ENCODE data around the gene HGFAC.

The HGFAC gene

DNA sequence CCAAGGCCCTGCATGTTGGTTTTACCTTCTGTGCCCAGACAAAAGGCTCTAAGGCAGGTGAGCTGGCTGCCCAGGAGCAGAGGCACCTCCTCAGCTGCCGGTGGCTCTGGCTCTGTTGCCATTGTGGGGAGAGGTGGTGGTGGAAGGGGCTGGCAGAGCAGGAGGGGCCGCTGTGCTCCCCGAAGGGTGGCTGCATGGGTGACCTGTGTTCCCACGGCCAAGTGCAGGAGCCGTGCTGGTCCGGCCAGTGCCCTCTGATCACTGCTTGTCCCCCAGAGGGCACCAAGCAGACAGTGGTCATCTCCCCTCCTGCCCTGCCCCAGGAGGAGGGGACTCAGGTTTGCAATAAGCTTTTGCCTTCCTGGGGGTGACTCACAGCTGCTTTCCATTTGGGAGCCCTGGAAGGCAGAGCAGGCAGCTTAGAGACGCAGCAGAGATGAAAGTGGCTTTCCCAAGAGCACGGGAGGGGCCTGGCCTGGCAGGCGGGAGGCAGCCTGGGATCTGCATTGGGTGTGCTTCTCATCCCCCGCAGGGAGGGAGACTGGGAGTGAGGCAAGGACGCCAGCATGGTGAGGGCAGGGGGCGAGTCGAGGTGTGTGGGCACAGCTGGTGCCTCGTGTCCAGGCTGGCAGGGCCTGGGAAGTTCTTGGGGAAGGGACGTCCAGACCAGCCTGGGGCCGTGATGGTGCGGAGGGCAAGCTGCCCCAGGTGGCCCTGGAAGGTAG is 50.1 kb downstream of the HGFAC start:
- no peak for DNase-seq

DNA sequence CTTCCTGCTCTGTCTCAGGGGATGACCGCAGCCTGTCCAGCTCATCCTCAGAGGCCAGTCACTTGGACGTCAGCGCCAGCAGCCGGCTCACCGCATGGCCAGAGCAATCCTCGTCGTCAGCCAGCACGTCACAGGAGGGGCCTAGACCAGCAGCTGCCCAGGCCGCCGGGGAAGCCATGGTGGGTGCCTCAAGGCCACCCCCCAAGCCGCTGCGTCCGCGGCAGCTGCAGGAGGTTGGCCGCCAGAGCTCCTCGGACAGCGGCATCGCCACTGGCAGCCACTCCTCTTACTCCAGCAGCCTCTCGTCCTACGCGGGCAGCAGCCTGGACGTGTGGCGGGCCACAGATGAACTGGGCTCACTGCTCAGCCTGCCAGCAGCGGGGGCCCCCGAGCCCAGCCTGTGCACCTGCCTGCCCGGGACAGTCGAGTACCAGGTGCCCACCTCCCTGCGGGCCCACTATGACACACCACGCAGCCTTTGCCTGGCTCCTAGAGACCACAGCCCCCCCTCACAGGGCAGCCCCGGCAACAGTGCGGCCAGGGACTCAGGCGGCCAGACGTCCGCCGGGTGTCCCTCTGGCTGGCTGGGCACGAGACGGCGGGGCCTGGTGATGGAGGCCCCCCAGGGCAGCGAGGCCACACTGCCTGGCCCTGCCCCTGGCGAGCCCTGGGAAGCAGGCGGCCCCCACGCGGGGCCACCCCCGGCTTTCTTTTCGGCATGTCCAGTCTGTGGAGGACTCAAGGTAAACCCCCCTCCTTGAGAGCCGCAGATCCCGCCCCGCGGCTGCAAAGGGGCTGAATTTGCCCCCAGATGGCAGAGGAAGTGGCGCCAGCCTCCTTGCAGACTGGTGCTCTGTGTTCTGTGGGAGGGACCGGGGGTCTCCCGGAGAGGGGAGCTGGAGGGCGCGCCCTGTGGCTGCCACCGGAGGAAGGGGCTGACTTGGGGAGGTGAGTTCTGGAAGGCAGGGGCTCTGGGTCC is 51.3 kb downstream of the HGFAC start:
- DNase-seq = no peak

DNA sequence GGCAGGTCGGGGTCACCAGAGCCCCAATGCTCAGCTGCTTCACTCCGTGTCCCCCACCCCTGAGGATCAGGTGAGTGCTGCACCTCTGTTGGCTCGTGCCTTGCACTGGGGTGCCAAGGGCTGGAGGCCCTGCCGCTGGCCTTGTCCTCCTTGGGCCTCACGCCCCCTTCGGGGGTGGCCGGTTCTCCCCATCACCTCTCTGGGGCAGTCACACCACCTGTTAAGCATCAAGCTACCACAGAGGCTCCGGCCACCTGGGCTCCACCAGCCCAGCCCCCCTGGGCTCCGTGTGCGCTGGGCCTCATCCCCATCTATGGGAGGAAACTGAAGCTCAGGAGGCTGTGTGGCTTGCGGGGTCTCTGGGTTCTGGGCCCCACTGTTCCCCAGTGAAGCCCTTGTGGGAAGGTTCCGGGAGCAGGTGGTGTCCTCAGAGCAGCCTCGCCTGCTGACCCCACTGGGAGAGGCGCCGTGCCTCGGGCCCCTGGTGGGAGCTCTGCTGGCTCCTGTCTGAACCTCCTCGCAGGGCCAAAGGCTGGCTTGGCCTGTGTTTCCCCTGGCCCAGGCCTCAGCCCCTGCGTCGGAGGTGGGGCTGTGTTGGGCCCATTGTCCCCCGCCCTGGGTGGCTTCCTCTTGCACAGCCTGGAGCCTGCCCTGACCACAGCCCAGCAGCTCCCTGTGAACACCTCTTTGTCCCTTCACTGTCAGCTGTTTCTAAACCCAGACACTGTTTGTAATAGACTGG is 52.1 kb downstream of the HGFAC start:
- DNase-seq = no peak

DNA sequence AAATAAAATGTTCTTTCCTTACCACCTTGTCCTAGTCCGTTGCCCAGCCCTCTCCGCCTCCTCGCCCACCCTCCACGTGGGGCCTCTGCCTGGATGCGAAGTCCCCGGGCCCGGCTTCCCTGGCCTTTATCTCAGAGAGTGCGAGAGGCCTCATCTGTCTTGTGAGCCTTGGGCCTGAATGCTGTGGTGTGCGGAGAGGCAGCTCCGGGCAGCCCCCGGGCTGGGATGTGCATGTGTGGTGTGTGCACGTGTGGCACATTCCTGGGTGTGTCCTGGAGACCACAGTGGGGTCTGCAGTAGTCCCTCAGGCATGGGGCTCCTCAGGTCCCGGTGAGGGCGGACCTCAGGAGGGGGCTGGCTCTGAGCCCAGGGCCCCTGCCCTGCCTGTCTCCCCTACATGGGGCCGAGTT is 52.7 kb downstream of the HGFAC start:
- DNase-seq = no peak

DNA sequence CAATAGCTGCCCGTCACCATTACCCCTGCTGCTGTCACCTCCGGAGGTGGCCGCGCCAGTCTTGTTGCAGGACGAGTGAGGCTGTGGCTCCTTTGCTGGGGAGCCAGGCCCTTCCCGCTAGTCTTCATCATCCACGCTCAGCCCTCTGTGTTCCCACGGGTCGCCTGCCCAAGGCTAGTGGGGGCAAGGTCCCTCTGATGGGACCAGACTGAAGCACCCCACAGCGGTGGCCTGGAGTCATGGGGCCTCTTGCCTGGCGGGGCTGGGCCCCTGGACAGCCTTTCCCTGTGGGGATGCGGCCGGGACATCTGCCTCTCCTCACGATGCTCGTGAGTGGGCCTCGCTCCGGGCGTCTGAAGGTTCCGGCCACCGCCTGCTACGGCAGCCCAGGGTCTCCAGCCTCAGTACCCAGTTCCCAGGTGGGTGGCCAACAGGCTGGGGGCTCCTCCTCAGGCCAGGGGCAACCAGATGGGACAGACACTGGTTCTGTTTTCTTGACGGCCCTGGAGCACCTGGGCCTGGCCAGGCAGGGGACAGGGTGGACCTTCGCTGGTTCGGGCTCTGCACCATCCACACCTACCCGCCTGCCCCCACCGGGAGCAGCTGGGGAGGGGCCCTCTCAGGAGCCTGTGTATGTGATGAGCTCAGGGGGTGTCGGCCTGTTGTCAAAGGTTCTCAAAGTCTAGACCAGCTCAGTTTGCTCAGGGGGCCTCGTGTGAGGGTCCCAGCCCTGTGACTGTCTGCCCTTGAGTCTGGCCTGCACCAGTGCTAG is 53.6 kb downstream of the HGFAC start:
- no peak for DNase-seq

DNA sequence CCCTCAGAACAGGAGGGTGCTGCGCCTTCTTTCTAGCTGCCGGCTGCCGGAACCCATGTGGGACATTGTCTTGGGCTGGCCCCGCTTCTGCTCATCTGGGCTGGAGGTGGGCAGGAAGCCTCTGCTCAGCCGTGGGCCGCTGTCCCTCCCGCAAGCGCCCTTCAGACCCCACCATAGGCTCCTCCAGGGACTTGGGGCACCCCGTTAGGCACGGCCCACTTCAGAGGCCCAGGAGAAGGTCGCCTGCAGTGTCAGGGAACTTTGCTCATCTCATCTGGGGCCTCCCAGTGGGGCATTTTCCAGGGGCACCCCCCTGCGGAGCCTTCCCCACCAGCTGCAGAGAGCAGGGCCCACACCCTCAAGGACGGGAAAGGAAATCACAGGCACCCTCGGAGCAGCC is 54.3 kb downstream of the HGFAC start:
- DNase-seq = no peak

DNA sequence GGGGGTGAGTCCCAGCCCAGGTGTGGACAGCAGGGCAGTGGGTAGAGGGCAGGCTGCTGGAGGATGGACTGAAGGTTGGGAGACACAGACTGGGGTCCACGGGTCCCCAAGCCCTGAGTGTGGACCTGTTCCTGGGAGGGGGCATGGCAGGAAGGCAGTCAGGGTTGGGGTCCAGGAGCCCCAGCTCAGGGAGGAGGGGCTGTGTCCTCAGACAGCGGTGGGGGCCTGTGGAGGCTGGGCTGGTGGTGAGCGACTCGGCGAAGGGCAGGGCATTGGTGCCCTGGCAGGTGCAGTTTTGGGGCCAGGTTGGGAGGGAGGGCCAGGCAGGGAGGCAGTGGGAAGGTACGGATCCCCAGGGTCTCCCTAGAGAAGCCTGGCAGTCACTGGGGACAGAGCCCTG is 55.3 kb downstream of the HGFAC start:
- no peak for DNase-seq

DNA sequence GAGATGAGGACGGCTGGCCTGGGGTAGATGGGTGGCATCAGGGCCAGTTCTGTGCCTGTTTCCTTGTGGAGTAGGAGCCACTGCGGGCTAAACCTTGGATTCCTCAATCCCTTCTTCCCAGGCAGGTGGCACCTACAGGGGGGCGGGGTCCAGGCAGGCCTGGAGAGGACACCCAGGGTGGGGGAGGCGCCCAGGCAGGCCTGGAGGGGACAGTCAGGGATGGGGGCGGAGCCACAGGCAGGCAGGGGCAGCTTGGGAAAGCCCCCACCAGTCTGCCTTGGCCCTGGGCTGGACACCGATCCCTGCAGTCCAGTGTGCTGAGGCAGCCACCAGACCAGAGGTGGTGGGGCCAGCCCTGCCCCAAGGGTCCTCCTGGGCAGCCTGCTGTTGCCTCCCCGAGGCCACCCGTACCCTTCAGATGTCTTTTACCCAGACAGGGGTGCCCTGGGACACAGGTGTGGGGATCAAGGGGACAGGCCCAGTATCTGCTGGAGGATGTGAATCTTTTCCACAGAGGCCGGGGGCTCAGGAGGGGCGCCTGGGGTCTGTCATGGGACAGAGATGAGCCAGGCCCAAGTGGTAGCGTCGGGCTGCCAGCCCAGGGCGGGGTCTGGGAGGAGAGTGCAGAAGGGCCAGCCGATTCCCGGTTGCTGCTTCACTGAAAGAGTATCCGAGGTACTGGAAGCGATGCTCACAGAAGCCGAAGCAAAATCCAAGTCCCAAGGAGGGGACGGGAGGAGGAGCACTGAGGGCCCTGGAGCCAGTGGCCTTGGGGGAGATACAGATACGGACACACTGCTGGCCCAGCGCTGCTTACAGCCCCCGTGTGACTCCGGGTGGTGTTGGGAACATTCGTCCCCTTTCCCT is 56.0 kb downstream of the HGFAC start:
- DNase-seq = no peak

DNA sequence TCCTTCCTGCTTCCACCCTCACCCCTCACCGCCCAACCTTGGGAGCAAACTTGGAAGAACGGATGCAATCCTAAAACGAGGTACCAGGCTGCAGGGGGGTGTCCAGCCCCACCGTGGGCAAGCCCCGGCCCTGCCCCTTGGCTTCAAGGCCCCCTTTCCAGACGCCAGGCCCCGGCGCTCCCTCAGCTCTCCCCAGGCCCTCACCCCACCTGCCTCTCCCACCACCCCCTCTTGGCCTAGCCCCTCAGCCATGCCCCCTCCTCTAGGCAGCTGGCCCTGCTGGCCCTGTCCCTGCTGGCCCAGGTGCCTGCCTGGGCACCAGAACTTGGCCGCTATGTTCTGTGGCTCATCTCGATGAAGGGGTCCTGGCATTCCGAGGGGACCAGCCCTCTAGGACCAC is 56.6 kb downstream of the HGFAC start:
- no peak for DNase-seq

Measured in CD4-positive, alpha-beta T cell treated with Interleukin-6 for 4 hours (primary cell).